ENCODE results near the gene BHMT2. TPM values are rescaled to one million over a fixed set of nuclear protein-coding genes. Genes with fewer than 3 reads are reported as not detected.
A peak's percentile ranks its signal among the peaks of the same experiment; 100 is the strongest.

The BHMT2 gene
- polyA plus RNA-seq, 3 donors, result not detected

- no peak overlapping the region for H3K4me3 ChIP-seq (replicated peaks in 1 of 3; ENCODE audit: low read depth in 2 of 3, low read length in 3 of 3)
- Mint-ChIP-seq H3K27ac (peak overlapping the region in 1 of 7 donors; percentile 3), H3K36me3 (peaks cover 0 to 4% of the 10 kb centered on the region in 2 donors), H3K9me3 (peaks cover 0 to 7% (median 0%) of the 10 kb centered on the region in 7 donors), H3K27me3 (ENCODE audit: low read depth in 3 of 3) (peaks cover 44 to 47% (median 45%) of the 10 kb centered on the region in 3 donors), H3K4me1 (peaks cover 17% of the 10 kb centered on the region), H3K4me3 (peak overlapping the region in 1 of 2 donors; percentile 82)
- peaks cover 6 to 8% of the 10 kb centered on the region in 2 donors for H3K4me1 ChIP-seq (ENCODE audit: control insufficient read depth in 1 of 2, insufficient read depth in 2 of 2, low read length in 2 of 2)
- no peak for TF ChIP-seq CTCF (IDR thresholded peaks at IDR 0.05)
- peaks cover 0 to 12% of the 10 kb centered on the region in 2 donors for H3K9me3 ChIP-seq (replicated peaks in 1 of 2; ENCODE audit: control insufficient read depth in 1 of 2, insufficient read depth in 1 of 2, low read length in 2 of 2)
- H3K4me2 ChIP-seq (replicated peaks; ENCODE audit: extremely low read depth, low read length, poor library complexity, severe bottlenecking), result no peak overlapping the region
- no peaks in the 10 kb centered on the region for H3K36me3 ChIP-seq (replicated peaks in 1 of 2; ENCODE audit: control insufficient read depth in 1 of 2, insufficient read depth in 2 of 2, low read length in 2 of 2)
- no peaks in the 10 kb centered on the region for H3K79me2 ChIP-seq (ENCODE audit: insufficient read depth, low read length)
- H3K27me3 ChIP-seq (ENCODE audit: control insufficient read depth in 2 of 2, insufficient read depth in 2 of 2, low read length in 2 of 2), result peaks cover 42 to 54% of the 10 kb centered on the region in 2 donors
- H4K20me1 ChIP-seq (ENCODE audit: insufficient read depth, low read length), result no peaks in the 10 kb centered on the region
- intact Hi-C loops (cut with micrococcal nuclease), result no loop called here
- H3K9ac ChIP-seq (ENCODE audit: insufficient read depth, low read length, poor library complexity, severe bottlenecking), result no peak overlapping the region
- no peak for DNase-seq
- no peak overlapping the region for H2AFZ ChIP-seq (ENCODE audit: insufficient read depth, low read depth, low read length, poor library complexity, severe bottlenecking)
- WGBS (ENCODE audit: insufficient coverage), result 90% methylated on average over 5 of the region's 5 CpGs
- no peak overlapping the region for H3K27ac ChIP-seq (ENCODE audit: low read depth in 1 of 2, low read length in 2 of 2)
Observed at GRCh38 chr5:79112703-79113058, 43.1 kb downstream of the BHMT2 start.

GRCh38 chr5:79119486-79119885 lies 49.9 kb downstream of the BHMT2 start:
- Histone ChIP-seq H4K20me1 (ENCODE audit: insufficient read depth, low read length) (no peaks in the 10 kb centered on the region), H3K4me3 (replicated peaks in 1 of 3; ENCODE audit: low read depth in 2 of 3, low read length in 3 of 3) (no peak overlapping the region), H3K4me1 (ENCODE audit: control insufficient read depth in 1 of 2, insufficient read depth in 2 of 2, low read length in 2 of 2) (peaks cover 0 to 5% of the 10 kb centered on the region in 2 donors), H3K36me3 (replicated peaks in 1 of 2; ENCODE audit: control insufficient read depth in 1 of 2, insufficient read depth in 2 of 2, low read length in 2 of 2) (no peaks in the 10 kb centered on the region), H3K27me3 (ENCODE audit: control insufficient read depth in 2 of 2, insufficient read depth in 2 of 2, low read length in 2 of 2) (peaks cover 3 to 8% of the 10 kb centered on the region in 2 donors), H3K4me2 (replicated peaks; ENCODE audit: extremely low read depth, low read length, poor library complexity, severe bottlenecking) (no peak overlapping the region), H2AFZ (ENCODE audit: insufficient read depth, low read depth, low read length, poor library complexity, severe bottlenecking) (no peak overlapping the region), H3K79me2 (ENCODE audit: insufficient read depth, low read length) (no peaks in the 10 kb centered on the region), H3K9ac (ENCODE audit: insufficient read depth, low read length, poor library complexity, severe bottlenecking) (no peak overlapping the region), H3K9me3 (replicated peaks in 1 of 2; ENCODE audit: control insufficient read depth in 1 of 2, insufficient read depth in 1 of 2, low read length in 2 of 2) (no peaks in the 10 kb centered on the region), H3K27ac (ENCODE audit: low read depth in 1 of 2, low read length in 2 of 2) (no peak overlapping the region)
- Mint-ChIP-seq H3K4me3 (no peak overlapping the region), H3K4me1 (peaks cover 6% of the 10 kb centered on the region), H3K36me3 (no peaks in the 10 kb centered on the region), H3K27ac (no peak overlapping the region), H3K27me3 (ENCODE audit: low read depth in 3 of 3) (peaks cover 3 to 8% (median 4%) of the 10 kb centered on the region in 3 donors), H3K9me3 (peaks cover 0 to 5% (median 0%) of the 10 kb centered on the region in 7 donors)
- DNase-seq, result no peak
- WGBS (ENCODE audit: insufficient coverage), result no CpG with 5 or more reads among the region's 4 CpGs
- intact Hi-C loops (cut with micrococcal nuclease), result no loop called here
- no peak for TF ChIP-seq CTCF (IDR thresholded peaks at IDR 0.05)
